Panc1 (cell line): ENCODE data around the gene TSPAN4.

Source experiments
- CTCF ChIP-seq: fragments of 450-650 bp; IDR thresholded peaks from 2 replicates; pipeline ENCODE4 v1.5.1; 2017; ENCODE audit warnings: mild to moderate bottlenecking
- POLR2AphosphoS5 ChIP-seq: IDR thresholded peaks from 2 replicates; pipeline ENCODE4 v1.6.1; 2012; ENCODE audit warnings: mild to moderate bottlenecking, low read depth, low read length, moderate library complexity
- SIN3A ChIP-seq: IDR thresholded peaks from 2 replicates; pipeline ENCODE4 v1.6.1; 2012; ENCODE audit warnings: low read depth, mild to moderate bottlenecking, low read length, moderate library complexity, borderline replicate concordance; ENCODE audit not compliant: insufficient read depth

GRCh38 chr11:846496-847098 lies 3.9 kb downstream of the TSPAN4 start:
- TF ChIP-seq CTCF = no peak
- no peak for TF ChIP-seq SIN3A
- peak; percentile 40 for TF ChIP-seq POLR2AphosphoS5
